Activated naive CD8-positive, alpha-beta T cell treated with anti-CD3 and anti-CD28 coated beads, Interleukin-2, amount 10 ng/mL, durations not matched to agents 7 days and 5 days (primary cell): ENCODE data around the gene PDZK1. TPM values are rescaled to one million over a fixed set of nuclear protein-coding genes. Genes with fewer than 3 reads are reported as not detected.
A peak's percentile ranks its signal among the peaks of the same experiment; 100 is the strongest.
"Not testable (repeated sequence)": the region's sequence is repeated elsewhere in the genome, so short reads cannot be mapped to it uniquely, and the experiment has no call there.

ENCODE experiments used
- ATAC-seq: fragments of 150-1000 bp; cut with Tn5 transposase; one replicate; pipeline ENCODE4 v1.10.0; 2021; ENCODE audit warnings: low read depth, moderate library complexity
- POLR2A ChIA-PET: fragments of 350-600 bp; sonication (Branson Sonifier 250); formaldehyde crosslinking; loops from one replicate; lab custom pipeline; 2021; ENCODE audit warnings: antibody characterized with exemption; lab: Charles Lee
- DNase-seq: peaks from one replicate; pipeline ENCODE4 v3.0.0; 2021
- H3K27ac Mint-ChIP-seq: one replicate; pipeline ENCODE4 v1.8.0; 2022; ENCODE audit warnings: mild to moderate bottlenecking, mixed read lengths
- H3K27me3 Mint-ChIP-seq: one replicate; pipeline ENCODE4 v1.8.0; 2022; ENCODE audit warnings: mild to moderate bottlenecking, moderate library complexity, mixed read lengths
- H3K36me3 Mint-ChIP-seq: one replicate; pipeline ENCODE4 v1.8.0; 2021; ENCODE audit warnings: mild to moderate bottlenecking, mixed read lengths
- H3K4me1 Mint-ChIP-seq: one replicate; pipeline ENCODE4 v1.8.0; 2021; ENCODE audit warnings: mixed read lengths
- H3K4me3 Mint-ChIP-seq: one replicate; pipeline ENCODE4 v1.8.0; 2022; ENCODE audit warnings: mild to moderate bottlenecking, moderate library complexity, mixed read lengths
- H3K9me3 Mint-ChIP-seq: one replicate; pipeline ENCODE4 v1.8.0; 2021; ENCODE audit warnings: mixed read lengths
- total RNA-seq, 2 experiments: library from RNA; stranded (reverse); gene quantifications; one replicate each; pipeline ENCODE4 v1.2.3, GENCODE V29; 2021

The PDZK1 gene
- total RNA-seq, 2 experiments from 2014 or later = 0.30 to 0.51 TPM

DNA sequence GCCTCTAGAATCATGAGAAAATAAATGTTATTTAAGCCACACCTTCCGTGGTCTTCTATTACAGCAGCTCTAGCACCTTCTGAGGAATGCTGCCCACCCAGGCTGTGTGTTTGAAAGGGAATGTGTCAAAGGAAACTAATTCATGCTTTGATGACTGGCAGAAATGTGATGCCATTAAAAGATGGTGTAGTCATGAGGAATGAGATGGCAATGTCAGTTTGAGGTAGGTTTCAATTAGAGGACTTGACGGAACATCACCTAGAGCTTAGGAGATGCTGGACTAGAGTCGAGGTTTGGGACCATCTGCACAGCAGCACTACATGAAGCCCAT is 10.6 kb downstream of the PDZK1 start:
- no peak for ATAC-seq
- Mint-ChIP-seq H3K4me1 (no peaks in the 10 kb centered on the region), H3K27me3 (peaks cover 7% of the 10 kb centered on the region), H3K4me3 (no peak overlapping the region), H3K36me3 (no peaks in the 10 kb centered on the region), H3K27ac (no peak overlapping the region), H3K9me3 (peaks cover 1% of the 10 kb centered on the region)
- DNase-seq = no peak
- POLR2A ChIA-PET = no interaction called here

DNA sequence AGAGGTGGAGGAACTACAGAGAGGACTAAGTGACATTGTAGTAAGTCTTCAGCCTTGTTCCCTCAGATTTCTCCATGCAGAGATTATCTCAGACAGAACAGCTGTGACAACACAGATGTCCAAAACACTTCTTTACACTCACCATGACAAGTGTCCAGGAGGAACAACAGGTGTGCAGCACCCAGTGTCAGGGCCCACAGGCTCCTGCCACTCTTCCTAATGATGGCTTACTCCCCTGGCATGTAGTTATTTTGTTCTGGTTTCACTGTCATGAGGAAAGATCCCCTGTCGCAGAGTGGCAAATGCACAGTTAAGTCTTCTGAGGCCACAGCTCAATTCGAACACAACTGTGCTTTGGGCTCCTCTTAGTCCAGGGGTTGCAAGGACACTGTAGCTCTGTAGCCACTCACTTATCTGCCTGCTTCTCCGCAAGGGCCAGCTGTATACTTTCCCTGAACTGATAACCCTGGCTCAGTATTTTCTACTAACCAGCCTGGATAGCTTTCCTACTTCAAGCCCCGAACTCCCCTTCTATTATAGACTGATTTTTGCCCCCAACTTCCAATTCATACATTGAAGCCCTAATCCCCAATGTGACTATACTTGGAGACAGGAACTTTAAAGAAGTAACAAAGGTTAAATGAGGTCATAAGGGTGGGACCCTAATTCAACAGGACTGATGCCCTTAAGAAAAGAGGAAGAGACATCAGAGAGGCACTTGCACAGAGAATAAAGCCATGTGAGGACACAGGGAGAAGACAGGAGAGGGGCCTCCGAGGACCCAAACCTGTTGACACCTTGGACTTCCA is 11.1 kb downstream of the PDZK1 start:
- Mint-ChIP-seq H3K27me3 (peaks cover 7% of the 10 kb centered on the region), H3K36me3 (no peaks in the 10 kb centered on the region), H3K27ac (no peak overlapping the region), H3K9me3 (peaks cover 1% of the 10 kb centered on the region), H3K4me3 (no peak overlapping the region), H3K4me1 (no peaks in the 10 kb centered on the region)
- ATAC-seq (no peak), DNase-seq (no peak)
- POLR2A ChIA-PET = no interaction called here

GRCh38 chr1:145692785-145693443 is 14.3 kb downstream of the PDZK1 start:
- H3K4me3 Mint-ChIP-seq = no peak overlapping the region
- H3K27me3 Mint-ChIP-seq = no peaks in the 10 kb centered on the region
- DNase-seq = no peak
- POLR2A ChIA-PET = interaction anchor here (0.7 to 0.8 kb wide), 2 partner anchors 103 to 135 kb away, joined by 3 to 4 read pairs; no protein-coding TSS in a partner anchor
- no peak overlapping the region for H3K27ac Mint-ChIP-seq
- peaks cover 22% of the 10 kb centered on the region for H3K4me1 Mint-ChIP-seq
- H3K36me3 Mint-ChIP-seq = peaks cover 7% of the 10 kb centered on the region
- peaks cover 1% of the 10 kb centered on the region for H3K9me3 Mint-ChIP-seq
- ATAC-seq = no peak

GRCh38 chr1:145690587-145691558 is 16.3 kb downstream of the PDZK1 start:
- H3K4me1 Mint-ChIP-seq = peaks cover 22% of the 10 kb centered on the region
- no peak for DNase-seq
- peaks cover 1% of the 10 kb centered on the region for H3K9me3 Mint-ChIP-seq
- peak overlapping the region; percentile 43 for H3K4me3 Mint-ChIP-seq
- H3K27ac Mint-ChIP-seq = peak overlapping the region; percentile 75
- POLR2A ChIA-PET = no interaction called here
- H3K27me3 Mint-ChIP-seq = no peaks in the 10 kb centered on the region
- peaks cover 10% of the 10 kb centered on the region for H3K36me3 Mint-ChIP-seq
- peak; percentile 99 for ATAC-seq

DNA sequence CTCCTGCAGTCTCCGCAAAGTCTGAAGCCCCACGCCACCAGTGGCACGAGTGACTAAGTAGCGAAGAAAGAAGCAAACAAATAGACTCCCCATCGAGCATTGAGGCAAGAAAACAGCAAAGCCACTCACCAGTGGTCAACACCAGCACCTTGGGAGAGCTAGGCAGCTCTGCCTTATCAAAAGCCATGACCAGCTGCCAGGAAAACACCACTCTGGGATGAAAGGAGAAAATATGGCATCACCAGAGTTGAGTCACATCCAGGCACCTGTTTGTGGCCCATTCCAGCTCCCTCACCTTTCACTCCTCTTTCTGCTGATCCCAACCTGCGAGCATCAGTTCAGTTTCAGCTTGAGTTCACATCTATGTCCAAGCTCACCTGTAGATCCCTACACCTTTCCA is 17.2 kb downstream of the PDZK1 start:
- H3K9me3 Mint-ChIP-seq = peaks cover 1% of the 10 kb centered on the region
- peak overlapping the region; percentile 34 for H3K4me3 Mint-ChIP-seq
- DNase-seq = no peak
- H3K4me1 Mint-ChIP-seq = peaks cover 22% of the 10 kb centered on the region
- peak overlapping the region; percentile 75 for H3K27ac Mint-ChIP-seq
- POLR2A ChIA-PET = interaction anchor here (1.2 kb wide), 1 partner anchor 11 kb away, joined by 3 read pairs; no protein-coding TSS in a partner anchor
- no peaks in the 10 kb centered on the region for H3K27me3 Mint-ChIP-seq
- ATAC-seq = no peak
- H3K36me3 Mint-ChIP-seq = peaks cover 10% of the 10 kb centered on the region

- DNase-seq (no peak), ATAC-seq (no peak)
- Mint-ChIP-seq H3K9me3 (peaks cover 1% of the 10 kb centered on the region), H3K4me1 (peaks cover 22% of the 10 kb centered on the region), H3K4me3 (no peak overlapping the region), H3K36me3 (peaks cover 10% of the 10 kb centered on the region), H3K27me3 (no peaks in the 10 kb centered on the region), H3K27ac (no peak overlapping the region)
- POLR2A ChIA-PET = interaction anchor here (1.2 kb wide), 1 partner anchor 10 kb away, joined by 3 read pairs; no protein-coding TSS in a partner anchor
Measured at GRCh38 chr1:145688924-145689323, 18.2 kb downstream of the PDZK1 start.

DNA sequence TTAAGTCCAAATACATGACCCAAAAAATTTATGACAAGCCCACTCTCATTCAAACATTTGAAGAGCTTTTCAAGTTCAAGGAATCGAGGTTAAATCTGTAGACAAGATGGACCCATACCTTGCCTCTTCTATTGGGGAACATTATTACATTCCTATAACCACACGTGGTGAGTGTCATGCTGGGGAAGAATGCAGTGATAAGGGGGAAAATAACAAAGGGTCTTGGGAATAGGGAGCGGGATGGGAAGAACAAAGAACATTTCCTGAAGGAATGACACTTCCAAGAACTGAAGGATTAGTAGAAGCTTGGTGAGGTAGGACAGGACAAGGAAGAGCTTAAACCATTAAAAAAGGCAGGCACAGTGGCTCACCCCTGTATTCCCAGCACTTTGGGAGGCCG is 18.8 kb downstream of the PDZK1 start:
- H3K27me3 Mint-ChIP-seq = no peaks in the 10 kb centered on the region
- peak overlapping the region; percentile 3 for H3K4me3 Mint-ChIP-seq
- peak overlapping the region; percentile 78 for H3K27ac Mint-ChIP-seq

GRCh38 chr1:145686078-145686477 is 21.1 kb downstream of the PDZK1 start:
- peaks cover 12% of the 10 kb centered on the region for H3K36me3 Mint-ChIP-seq
- H3K9me3 Mint-ChIP-seq, H3K27ac Mint-ChIP-seq, H3K4me3 Mint-ChIP-seq, DNase-seq, H3K27me3 Mint-ChIP-seq, ATAC-seq, POLR2A ChIA-PET: not testable (repeated sequence)
- peaks cover 22% of the 10 kb centered on the region for H3K4me1 Mint-ChIP-seq

More for the DNA sequence above, 18.8 kb downstream of the PDZK1 start:
- no peak for DNase-seq
- Mint-ChIP-seq H3K36me3 (peaks cover 10% of the 10 kb centered on the region), H3K4me1 (peaks cover 22% of the 10 kb centered on the region), H3K9me3 (no peaks in the 10 kb centered on the region)
- POLR2A ChIA-PET = no interaction called here
- no peak for ATAC-seq

DNA sequence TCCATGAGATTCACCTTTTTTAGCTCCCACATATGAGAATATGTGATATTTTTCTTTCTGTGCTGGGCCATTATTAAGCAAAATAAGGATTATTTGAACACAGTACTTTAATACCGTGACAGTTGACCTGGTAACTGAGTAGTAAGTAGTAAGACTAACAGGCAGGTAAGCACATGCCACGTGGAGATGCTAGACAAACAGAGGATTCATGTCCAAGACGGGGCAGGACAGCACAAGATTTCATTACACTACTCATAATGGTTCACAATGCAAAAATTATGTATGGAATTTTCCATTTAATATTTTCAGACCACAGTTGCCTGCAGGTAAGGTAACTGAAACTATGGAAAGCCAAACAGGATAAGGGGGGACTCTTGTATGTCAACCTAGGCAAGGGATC is 22.3 kb downstream of the PDZK1 start:
- POLR2A ChIA-PET, H3K27me3 Mint-ChIP-seq, ATAC-seq, H3K4me3 Mint-ChIP-seq, DNase-seq, H3K9me3 Mint-ChIP-seq, H3K27ac Mint-ChIP-seq: not testable (repeated sequence)
- peaks cover 12% of the 10 kb centered on the region for H3K36me3 Mint-ChIP-seq
- peaks cover 12% of the 10 kb centered on the region for H3K4me1 Mint-ChIP-seq

DNA sequence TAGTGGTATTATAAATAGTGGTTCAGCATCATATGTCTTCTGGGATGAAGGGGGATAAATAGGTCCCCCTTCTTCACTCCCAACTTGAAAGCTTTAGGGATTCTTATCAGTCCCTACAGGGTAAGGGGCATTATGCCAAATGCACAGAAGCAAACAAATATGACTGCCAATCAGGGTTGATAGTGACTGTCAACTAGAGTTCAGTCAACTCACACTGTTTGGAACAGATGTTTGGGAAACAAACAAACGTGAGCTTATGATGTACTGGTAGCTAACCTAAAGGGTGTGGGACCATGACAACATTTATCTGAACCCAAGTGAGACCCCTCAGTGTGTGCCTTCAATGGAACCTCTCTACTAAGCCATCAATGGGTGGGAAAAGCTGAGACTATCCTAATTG is 34.0 kb downstream of the PDZK1 start:
- not testable (repeated sequence) for H3K4me3 Mint-ChIP-seq

DNA sequence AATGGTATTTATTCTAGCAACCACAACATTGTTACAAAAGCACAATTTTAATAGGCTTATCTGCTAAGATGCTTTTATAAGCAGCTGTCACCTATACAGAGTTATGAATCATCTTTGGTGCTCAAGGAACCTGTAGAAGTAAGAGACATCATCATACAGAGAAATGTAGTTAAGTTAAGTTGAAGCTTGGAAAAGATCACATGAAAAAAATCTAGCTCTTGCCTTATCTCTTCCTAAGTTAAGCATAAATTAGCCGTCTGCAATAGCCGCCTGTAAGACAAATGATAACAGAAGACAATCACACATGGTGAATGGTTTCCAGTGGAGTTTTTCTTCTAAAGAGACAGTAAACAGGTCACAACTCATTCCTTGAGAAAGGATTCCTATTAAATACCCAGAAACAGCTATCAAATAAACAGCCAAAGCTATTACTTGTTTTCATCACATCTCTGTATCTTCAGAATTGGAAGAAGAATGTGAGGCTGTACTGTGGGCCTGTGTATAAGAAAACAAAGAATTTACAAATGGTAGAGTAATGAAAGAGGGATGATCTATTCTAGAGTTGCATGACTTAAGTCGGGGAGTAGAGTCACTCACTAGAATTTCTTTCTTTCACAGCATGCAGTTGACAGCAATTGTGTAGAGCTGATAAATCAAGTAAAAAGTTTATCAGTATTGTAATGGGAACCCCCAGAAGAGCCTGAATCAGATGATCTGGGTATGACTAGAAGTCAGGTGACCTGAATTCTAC is 36.0 kb downstream of the PDZK1 start:
- Mint-ChIP-seq H3K36me3 (peaks cover 19% of the 10 kb centered on the region), H3K4me1 (peaks cover 12% of the 10 kb centered on the region)
- DNase-seq, H3K27me3 Mint-ChIP-seq, H3K4me3 Mint-ChIP-seq, ATAC-seq, H3K9me3 Mint-ChIP-seq, POLR2A ChIA-PET, H3K27ac Mint-ChIP-seq: not testable (repeated sequence)

More for the DNA sequence above, 34.0 kb downstream of the PDZK1 start:
- POLR2A ChIA-PET, H3K9me3 Mint-ChIP-seq, ATAC-seq, H3K36me3 Mint-ChIP-seq, DNase-seq, H3K27me3 Mint-ChIP-seq, H3K27ac Mint-ChIP-seq: not testable (repeated sequence)
- H3K4me1 Mint-ChIP-seq = peaks cover 12% of the 10 kb centered on the region

- H3K9me3 Mint-ChIP-seq, ATAC-seq, H3K4me1 Mint-ChIP-seq, H3K27ac Mint-ChIP-seq, H3K4me3 Mint-ChIP-seq, POLR2A ChIA-PET, H3K27me3 Mint-ChIP-seq, DNase-seq: not testable (repeated sequence)
- H3K36me3 Mint-ChIP-seq = peaks cover 17% of the 10 kb centered on the region
Measured at GRCh38 chr1:145665015-145665414, 42.2 kb downstream of the PDZK1 start.
